HG03139 (cell line): ENCODE results near the gene RSRC1.
"Not testable (repeated sequence)": the region's sequence is repeated elsewhere in the genome, so short reads cannot be mapped to it uniquely, and the experiment has no call there.

Experiments used
- ATAC-seq: cut with Tn5 transposase; IDR thresholded peaks from one replicate; pipeline ENCODE4 v1.9.1; 2021; ENCODE audit not compliant: unreplicated experiment

Gene RSRC1

GRCh38 chr3:158100681-158101080 is 9.2 kb upstream of the RSRC1 start:
- no peak for ATAC-seq

GRCh38 chr3:158101335-158102241 is 8.3 kb upstream of the RSRC1 start:
- ATAC-seq, result no peak

DNA sequence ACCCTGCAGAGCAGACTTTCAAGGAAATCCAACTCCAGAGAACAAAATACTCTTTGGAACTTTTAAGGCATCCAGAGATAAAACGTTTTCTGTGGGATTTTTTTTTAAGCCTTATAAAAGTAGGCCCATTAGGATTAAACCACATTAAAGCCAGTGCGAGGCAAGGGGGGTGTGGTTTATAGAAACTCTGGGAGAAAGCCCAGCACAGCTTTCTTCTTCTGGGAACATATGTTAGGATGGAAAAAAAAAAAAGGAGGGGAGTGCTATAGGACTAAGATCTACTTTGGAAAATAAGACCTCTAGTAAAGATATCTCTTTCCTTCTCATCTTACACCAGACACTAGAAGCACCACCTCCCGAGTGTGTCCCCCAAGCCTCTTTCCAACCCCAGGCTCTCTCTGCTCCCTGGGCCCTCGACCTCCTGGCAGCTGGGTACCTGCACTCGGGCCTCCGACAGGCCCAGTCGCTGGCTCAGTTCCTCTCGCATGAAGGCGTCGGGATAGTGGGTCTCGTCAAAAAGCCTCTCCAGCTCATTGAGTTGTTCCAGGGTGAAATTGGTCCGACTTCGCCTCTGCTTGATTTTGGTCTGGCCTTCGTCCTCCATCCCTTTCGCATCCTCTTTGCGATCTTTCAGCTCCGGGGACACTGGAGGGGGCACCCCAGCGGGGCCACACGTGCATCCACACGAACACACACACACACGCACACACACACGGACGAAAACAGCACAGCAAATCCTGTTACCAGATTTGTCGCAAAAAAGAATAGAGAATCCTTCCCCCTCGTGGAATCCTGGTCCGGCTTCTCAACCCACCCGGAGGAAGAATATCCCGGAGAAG is 7.4 kb upstream of the RSRC1 start:
- no peak for ATAC-seq

GRCh38 chr3:158103081-158103886 is 6.6 kb upstream of the RSRC1 start:
- no peak for ATAC-seq

GRCh38 chr3:158103887-158104327 is 6.0 kb upstream of the RSRC1 start:
- no peak for ATAC-seq

DNA sequence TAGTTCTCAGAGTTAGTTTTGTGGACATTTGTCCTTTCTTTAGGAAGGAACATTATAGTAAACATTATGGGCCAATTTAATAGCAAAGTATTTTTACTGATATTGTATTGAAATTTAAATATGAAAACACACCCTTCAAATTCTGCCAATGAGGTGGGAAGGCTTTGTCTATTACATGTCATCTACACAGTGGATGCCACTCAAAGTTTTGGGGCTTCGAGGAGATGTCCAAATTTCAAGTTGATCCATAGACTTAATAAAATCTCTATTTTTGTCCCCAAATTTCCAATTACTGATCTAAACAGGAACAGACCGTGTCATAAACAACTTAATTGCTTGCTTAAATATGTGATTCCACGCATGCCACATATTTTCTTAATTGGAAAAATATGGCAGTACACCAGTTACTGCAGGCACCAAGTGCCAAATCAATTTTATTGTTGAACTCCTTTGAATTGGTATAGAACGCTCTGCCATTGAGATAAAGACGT is 5.4 kb upstream of the RSRC1 start:
- ATAC-seq, result no peak

- ATAC-seq, result no peak
Measured at GRCh38 chr3:158105119-158105709, 4.7 kb upstream of the RSRC1 start.

DNA sequence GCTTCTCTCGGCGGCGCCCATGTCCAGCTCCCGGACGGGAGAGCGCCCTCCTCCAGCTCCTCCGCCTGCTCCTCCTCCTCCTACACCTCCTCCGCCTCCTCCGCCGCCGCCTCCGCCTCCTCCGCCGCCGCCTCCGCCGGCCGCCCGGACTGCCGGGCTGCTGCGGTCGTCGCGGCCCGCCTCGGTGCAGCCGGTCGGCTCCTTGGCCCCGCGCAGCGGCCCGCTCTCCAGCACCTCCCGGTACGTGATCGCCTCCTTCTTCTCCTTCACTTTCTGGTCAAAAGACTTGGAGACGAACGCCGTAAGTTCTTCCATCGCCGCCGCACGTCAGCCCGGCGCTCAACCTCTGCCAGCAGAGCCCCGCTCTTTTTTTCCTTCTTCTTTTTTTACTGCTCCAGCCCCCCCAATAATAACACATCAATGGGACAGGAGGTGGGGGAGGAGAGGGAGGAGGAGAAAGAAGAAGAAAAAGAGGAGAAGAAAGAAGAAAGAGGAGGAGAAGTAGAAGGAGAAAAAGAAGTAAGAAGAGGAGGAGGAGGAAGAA is 4.1 kb upstream of the RSRC1 start:
- ATAC-seq, result no peak

GRCh38 chr3:158106766-158107471 is 3.0 kb upstream of the RSRC1 start:
- no peak for ATAC-seq

GRCh38 chr3:158107605-158108444 is 2.1 kb upstream of the RSRC1 start:
- ATAC-seq, result no peak

DNA sequence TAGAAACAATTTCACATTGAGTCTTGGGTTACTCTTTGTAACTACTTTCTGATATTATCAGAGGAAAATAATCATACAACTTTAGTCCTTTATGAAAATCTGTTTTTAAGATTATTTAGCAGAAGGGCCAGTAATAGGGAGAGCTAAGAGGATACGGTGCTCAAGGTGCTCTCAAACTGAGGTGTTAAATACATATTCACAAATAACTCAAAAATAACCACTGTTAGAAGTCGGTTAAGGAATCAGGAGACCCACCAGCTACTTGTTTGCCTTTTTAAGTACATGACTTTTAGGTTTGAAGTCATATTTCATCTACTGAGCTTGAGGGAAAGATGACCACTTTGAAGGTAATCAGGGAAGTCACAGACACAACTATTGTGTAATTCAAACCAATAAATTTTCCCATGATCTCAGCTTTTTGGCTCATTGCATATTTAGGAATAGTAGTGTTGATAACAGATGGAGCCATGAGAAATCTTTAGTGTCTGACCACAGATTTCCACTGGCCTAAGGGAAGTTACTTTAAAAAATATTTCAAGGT is 1.4 kb upstream of the RSRC1 start:
- ATAC-seq, result no peak

DNA sequence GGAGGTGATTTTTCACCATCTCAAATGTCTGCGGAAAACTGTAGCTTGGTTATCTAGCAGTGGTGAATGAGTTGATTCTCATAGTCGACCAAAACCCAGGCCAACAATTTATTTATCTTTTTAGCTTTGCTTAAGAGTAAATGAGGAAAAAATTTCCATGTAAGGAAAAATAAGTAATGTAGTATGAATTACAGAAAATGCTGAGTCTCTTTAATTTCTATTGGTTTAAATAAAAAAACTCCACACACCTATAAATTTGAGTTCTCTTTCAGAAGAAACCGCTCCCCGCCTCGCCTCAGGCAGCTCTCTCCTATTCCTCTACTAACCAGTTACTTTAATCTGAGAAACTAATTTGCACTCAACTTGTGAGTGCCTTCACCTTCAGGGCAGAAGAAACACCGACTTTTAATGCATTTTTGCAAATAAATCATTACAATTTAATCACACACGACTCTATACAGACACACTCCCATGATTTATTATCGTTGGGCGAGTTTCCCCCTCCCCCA is 540 bp upstream of the RSRC1 start:
- no peak for ATAC-seq

GRCh38 chr3:158110658-158111018 is 749 bp downstream of the RSRC1 start:
- no peak for ATAC-seq

DNA sequence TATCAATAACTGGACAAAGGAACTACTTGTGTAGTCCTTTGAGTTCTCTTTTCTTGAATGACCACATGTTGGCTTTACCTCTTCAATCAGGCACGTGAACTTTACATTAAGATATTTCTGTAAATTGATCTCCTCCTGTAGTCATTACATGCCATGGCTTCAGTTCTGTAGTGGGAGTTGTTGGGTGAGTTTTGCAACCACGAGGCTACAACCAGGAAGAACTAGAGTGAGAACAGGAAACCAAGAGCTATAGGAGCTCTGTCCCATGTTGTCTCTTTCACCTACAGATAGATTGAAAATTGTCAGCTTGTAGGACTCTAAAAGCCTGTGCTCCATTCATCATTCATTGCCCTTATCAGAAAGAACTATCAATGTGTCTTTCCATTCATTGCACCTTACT is 2.0 kb downstream of the RSRC1 start:
- ATAC-seq, result no peak

- ATAC-seq, result not testable (repeated sequence)
Measured at GRCh38 chr3:158113595-158113994, 3.7 kb downstream of the RSRC1 start.

DNA sequence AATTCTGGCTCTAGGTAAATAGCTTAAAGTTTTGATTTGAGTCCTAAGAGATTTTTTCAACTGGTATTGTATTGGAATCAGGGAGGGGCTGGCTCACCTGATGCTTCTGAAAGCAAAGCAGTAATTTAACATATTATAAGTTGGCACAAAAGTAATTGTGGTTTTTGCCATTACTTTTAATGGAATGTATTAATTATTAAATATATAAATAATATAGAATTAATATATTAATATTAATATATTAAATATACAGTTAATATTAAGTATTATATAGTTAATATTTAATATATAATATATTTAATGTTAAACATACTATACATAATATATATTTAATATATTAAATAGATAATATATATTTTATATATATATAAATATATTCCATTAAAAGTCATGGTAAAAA is 10.4 kb downstream of the RSRC1 start:
- no peak for ATAC-seq

- ATAC-seq, result peak; percentile 75
Measured at GRCh38 chr3:158121295-158121694, 11.4 kb downstream of the RSRC1 start.

DNA sequence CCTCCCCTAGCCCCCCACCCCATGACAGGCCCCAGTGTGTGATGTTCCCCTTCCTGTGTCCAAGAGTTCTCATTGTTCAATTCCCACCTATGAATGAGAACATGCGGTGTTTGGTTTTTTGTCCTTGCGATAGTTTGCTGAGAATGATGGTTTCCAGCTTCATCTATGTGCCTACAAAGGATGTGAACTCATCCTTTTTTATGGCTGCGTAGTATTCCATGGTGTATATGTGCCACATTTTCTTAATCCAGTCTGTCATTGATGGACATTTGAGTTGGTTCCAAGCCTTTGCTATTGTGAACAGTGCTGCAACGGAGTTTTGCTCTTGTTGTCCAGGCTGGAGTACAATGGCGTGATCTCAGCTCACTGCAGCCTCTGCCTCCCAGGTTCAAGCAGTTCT is 12.8 kb downstream of the RSRC1 start:
- not testable (repeated sequence) for ATAC-seq
